ENCODE results near the gene FNDC1. TPM values are rescaled to one million over a fixed set of nuclear protein-coding genes. Genes with fewer than 3 reads are reported as not detected.

The FNDC1 gene
- total RNA-seq, 6 experiments from 2014 or later = 0.02 to 2.7 (median 0.85) TPM

GRCh38 chr6:159204605-159205004 is 35.4 kb downstream of the FNDC1 start:
- Histone ChIP-seq H3K36me3 (no peaks in the 10 kb centered on the region), H3K27ac (no peak overlapping the region), H3K4me1 (no peaks in the 10 kb centered on the region), H3K9me3 (no peaks in the 10 kb centered on the region), H3K27me3 (no peaks in the 10 kb centered on the region), H3K4me3 (no peak overlapping the region)
- TF ChIP-seq POLR2A (IDR thresholded peaks at IDR 0.05) (no peak), CTCF (IDR thresholded peaks at IDR 0.05) (no peak)
- intact Hi-C loops (cut with DNase I) = no loop called here
- no peak for DNase-seq
- WGBS (ENCODE audit: insufficient coverage, low coverage, low lambda C conversion rate, missing lambda C conversion rate) = 98% methylated on average over 3 of the region's 3 CpGs
- no peak for ATAC-seq

- no peaks in the 10 kb centered on the region for H3K27me3 ChIP-seq
- no peaks in the 10 kb centered on the region for H3K4me1 ChIP-seq
- no peak for DNase-seq
- no peak overlapping the region for H3K27ac ChIP-seq
- WGBS (ENCODE audit: insufficient coverage, low coverage, low lambda C conversion rate, missing lambda C conversion rate) = 41% methylated on average over 4 of the region's 4 CpGs
- intact Hi-C loops (cut with DNase I) = no loop called here
- no peak for ATAC-seq
- no peak for TF ChIP-seq POLR2A (IDR thresholded peaks at IDR 0.05)
- no peaks in the 10 kb centered on the region for H3K9me3 ChIP-seq
- H3K4me3 ChIP-seq = no peak overlapping the region
- H3K36me3 ChIP-seq = no peaks in the 10 kb centered on the region
Observed at GRCh38 chr6:159212028-159212427, 42.8 kb downstream of the FNDC1 start.

GRCh38 chr6:159212525-159213280 is 43.5 kb downstream of the FNDC1 start:
- no peak overlapping the region for H3K27ac ChIP-seq
- H3K4me3 ChIP-seq = no peak overlapping the region
- DNase-seq = no peak
- H3K9me3 ChIP-seq = no peaks in the 10 kb centered on the region
- WGBS (ENCODE audit: insufficient coverage, low coverage, low lambda C conversion rate, missing lambda C conversion rate) = 75% methylated on average over 4 of the region's 5 CpGs
- intact Hi-C loops (cut with DNase I) = no loop called here
- H3K27me3 ChIP-seq = no peaks in the 10 kb centered on the region
- no peaks in the 10 kb centered on the region for H3K4me1 ChIP-seq
- H3K36me3 ChIP-seq = no peaks in the 10 kb centered on the region
- TF ChIP-seq CTCF (IDR thresholded peaks at IDR 0.05) (no peak), POLR2A (IDR thresholded peaks at IDR 0.05) (no peak)
- ATAC-seq = no peak

- H3K27ac ChIP-seq = no peak overlapping the region
- no peaks in the 10 kb centered on the region for H3K4me1 ChIP-seq
- no peaks in the 10 kb centered on the region for H3K9me3 ChIP-seq
- ATAC-seq (no peak), DNase-seq (no peak)
- H3K4me3 ChIP-seq = no peak overlapping the region
- WGBS (ENCODE audit: insufficient coverage, low coverage, low lambda C conversion rate, missing lambda C conversion rate) = 61% methylated on average over 3 of the region's 3 CpGs
- no peaks in the 10 kb centered on the region for H3K27me3 ChIP-seq
- TF ChIP-seq POLR2A (IDR thresholded peaks at IDR 0.05) (no peak), CTCF (IDR thresholded peaks at IDR 0.05) (no peak)
- no peaks in the 10 kb centered on the region for H3K36me3 ChIP-seq
- intact Hi-C loops (cut with DNase I) = no loop called here
Observed at GRCh38 chr6:159213405-159213804, 44.2 kb downstream of the FNDC1 start.

- intact Hi-C loops (cut with DNase I) = no loop called here
- 48% methylated on average over 2 of the region's 2 CpGs for WGBS (ENCODE audit: insufficient coverage, low coverage, low lambda C conversion rate, missing lambda C conversion rate)
- no peaks in the 10 kb centered on the region for H3K9me3 ChIP-seq
- no peak overlapping the region for H3K27ac ChIP-seq
- ATAC-seq = no peak
- TF ChIP-seq POLR2A (IDR thresholded peaks at IDR 0.05) = no peak
- TF ChIP-seq CTCF (IDR thresholded peaks at IDR 0.05) = no peak
- no peak for DNase-seq
- H3K4me3 ChIP-seq = no peak overlapping the region
- no peaks in the 10 kb centered on the region for H3K27me3 ChIP-seq
- H3K36me3 ChIP-seq = no peaks in the 10 kb centered on the region
- H3K4me1 ChIP-seq = no peaks in the 10 kb centered on the region
Observed at GRCh38 chr6:159214281-159214680, 45.1 kb downstream of the FNDC1 start.
